Hepatocyte (in vitro differentiated cells): ENCODE measurements around the gene ZFHX3.

Source experiments
- CTCF ChIP-seq: fragments of 200-600 bp; sonication (generic); IDR thresholded peaks from 2 replicates; pipeline ENCODE4 v1.5.1; 2016; ENCODE audit warnings: antibody characterized with exemption, mild to moderate bottlenecking; ENCODE audit not compliant: poor library complexity
- EZH2 ChIP-seq: fragments of 200-600 bp; sonication (generic); IDR thresholded peaks from 2 replicates; pipeline ENCODE4 v1.6.1; 2016; ENCODE audit warnings: antibody characterized with exemption, mild to moderate bottlenecking, borderline replicate concordance
- EZH2phosphoT487 ChIP-seq: fragments of 200-600 bp; sonication (generic); IDR thresholded peaks from one replicate; pipeline ENCODE4 v1.6.1; 2018; ENCODE audit warnings: antibody characterized with exemption, mild to moderate bottlenecking, low read depth, moderate library complexity; ENCODE audit not compliant: unreplicated experiment, severe bottlenecking

- TF ChIP-seq CTCF (no peak), EZH2phosphoT487 (no peak), EZH2 (no peak)
Measured at GRCh38 chr16:73046849-73047214, 1.1 kb downstream of the ZFHX3 start.
